HepG2 (cell line): Measurements from ENCODE around the gene ZDHHC21. TPM values are rescaled to one million over a fixed set of nuclear protein-coding genes. Genes with fewer than 3 reads are reported as not detected.

Experiments used
- ATAC-seq: fragments of 200-7000 bp; cut with Tn5 transposase; 3 replicates; pipeline ENCODE4 v1.9.1; 2020; ENCODE audit warnings: mild to moderate bottlenecking, moderate library complexity
- BruUV-seq: library from RNA; stranded (reverse); fragments of 400-500 nt; replicated peaks from 2 replicates; lab custom pipeline; 2021; lab: Mats Ljungman, UMichigan
- CTCF ChIA-PET: fragments of 300-600 bp; formaldehyde crosslinking; extraction: SDS; loops from one replicate; lab custom pipeline; 2021; ENCODE audit warnings: low total read pairs, inconsistent platforms, low intra/inter-chr PET ratio; lab: Yijun Ruan, JAX
- POLR2A ChIA-PET: fragments of 350-600 bp; sonication (Branson Sonifier 250); formaldehyde crosslinking; loops from one replicate; lab custom pipeline; 2020; ENCODE audit warnings: antibody characterized with exemption, inconsistent platforms; lab: Yijun Ruan, JAX
- DNase-seq: peaks from one replicate; pipeline ENCODE4 v3.0.0-alpha.2; 2015; ENCODE audit warnings: low spot score
- FAIRE-seq: peaks from 3 replicates; lab custom pipeline; 2011; peaks lifted over from hg19 to GRCh38; lab: Jason Lieb, UNC
- H2AFZ ChIP-seq: one replicate; pipeline ENCODE4 v1.6.1; 2011; ENCODE audit warnings: low read length, inconsistent platforms
- H3K27ac ChIP-seq: fragments of 300-600 bp; 3 replicates; pipeline ENCODE4 v1.8.0; 2011; ENCODE audit warnings: mixed run types, mild to moderate bottlenecking, mixed read lengths, low read length, inconsistent platforms; ENCODE audit not compliant: insufficient read depth; ENCODE audit errors: extremely low read length
- H3K27me3 ChIP-seq, 2 experiments: fragments of 200-600 bp in 1 of 2; 2 replicates in 1 of 2; 3 replicates in 1 of 2; pipeline versions ENCODE4 v1.6.0 to v1.8.0; 2011; ENCODE audit warnings: low read length in 2 of 2, mild to moderate bottlenecking in 2 of 2, moderate library complexity in 2 of 2, inconsistent platforms in 1 of 2; ENCODE audit not compliant: insufficient read depth in 2 of 2, control insufficient read depth in 1 of 2
- H3K36me3 ChIP-seq, 2 experiments: fragments of 200-600 bp in 1 of 2; replicated peaks in 1 of 2; 2 replicates in 1 of 2; 3 replicates in 1 of 2; pipeline versions ENCODE4 v1.5.1 to v1.8.0; 2011; ENCODE audit warnings: low read length in 2 of 2, inconsistent platforms in 1 of 2; ENCODE audit not compliant: insufficient read depth in 2 of 2, control insufficient read depth in 1 of 2
- H3K4me1 ChIP-seq: 2 replicates; pipeline ENCODE4 v1.5.1; 2012; ENCODE audit warnings: low read length, inconsistent platforms; ENCODE audit not compliant: insufficient read depth
- H3K4me2 ChIP-seq: 2 replicates; pipeline ENCODE4 v1.6.0; 2011; ENCODE audit warnings: low read depth, low read length, inconsistent platforms
- H3K4me3 ChIP-seq, 3 experiments: fragments of 200-600 bp in 1 of 3; sonication (generic), shearing (Covaris generic) in 1 of 3; replicated peaks in 1 of 3; 2 replicates each; pipeline ENCODE4 v1.5.1; 2011 to 2016; ENCODE audit warnings: low read length in 3 of 3, inconsistent platforms in 2 of 3, low read depth in 2 of 3, mild to moderate bottlenecking in 2 of 3, control low read depth in 1 of 3, mixed read lengths in 1 of 3; ENCODE audit not compliant: insufficient read depth in 1 of 3
- H3K79me2 ChIP-seq: one replicate; pipeline ENCODE4 v1.6.1; 2011; ENCODE audit warnings: low read length, inconsistent platforms; ENCODE audit not compliant: insufficient read depth
- H3K9ac ChIP-seq: 2 replicates; pipeline ENCODE4 v1.6.0; 2011; ENCODE audit warnings: mild to moderate bottlenecking, low read depth, low read length, inconsistent platforms; ENCODE audit not compliant: insufficient read depth
- H3K9me3 ChIP-seq: 2 replicates; pipeline ENCODE4 v1.5.1; 2012; ENCODE audit warnings: mild to moderate bottlenecking, low read length
- H4K20me1 ChIP-seq: 2 replicates; pipeline ENCODE4 v1.6.0; 2011; ENCODE audit warnings: inconsistent platforms, mild to moderate bottlenecking, low read length, moderate library complexity; ENCODE audit not compliant: insufficient read depth
- EEA1 ChIP-seq: sonication (generic); formaldehyde crosslinking; IDR thresholded peaks from 2 replicates; pipeline ENCODE4 v1.5.1; 2020; ENCODE audit warnings: mild to moderate bottlenecking, missing genetic modification reagents, borderline replicate concordance
- HMGXB4 ChIP-seq, 2 experiments: sonication (generic) in 1 of 2; formaldehyde crosslinking in 1 of 2; IDR thresholded peaks; 2 replicates each; pipeline versions ENCODE4 v1.4.0 to v1.6.1; 2018 to 2020; ENCODE audit warnings: missing genetic modification reagents in 2 of 2, borderline replicate concordance in 1 of 2, low read depth in 1 of 2, mild to moderate bottlenecking in 1 of 2, missing biosample characterization in 1 of 2
- ISX ChIP-seq: sonication (generic); formaldehyde crosslinking; conservative IDR thresholded peaks from 2 replicates; pipeline ENCODE4 v1.5.0; 2020; ENCODE audit warnings: missing genetic modification reagents
- NCOA2 ChIP-seq: sonication (generic); formaldehyde crosslinking; IDR thresholded peaks from 2 replicates; pipeline ENCODE4 v1.8.0; 2022; ENCODE audit warnings: inconsistent platforms
- RBFOX2 ChIP-seq: fragments of 200-400 bp; formaldehyde crosslinking; IDR thresholded peaks from 2 replicates; pipeline ENCODE4 v1.6.1; 2017; ENCODE audit warnings: low read depth, mild to moderate bottlenecking, low read length
- SOX6 ChIP-seq, 2 experiments: fragments of 450-650 bp in 1 of 2; sonication (generic) in 1 of 2; formaldehyde crosslinking in 1 of 2; IDR thresholded peaks; 2 replicates each; pipeline versions ENCODE4 v1.4.0 to v1.6.1; 2017 to 2020; ENCODE audit warnings: antibody characterized with exemption in 1 of 2, mild to moderate bottlenecking in 1 of 2, missing genetic modification reagents in 1 of 2
- ZBTB14 ChIP-seq: sonication (generic); formaldehyde crosslinking; IDR thresholded peaks from 2 replicates; pipeline ENCODE4 v1.4.0; 2020; ENCODE audit warnings: missing genetic modification reagents
- ZNF143 ChIP-seq: sonication (generic); formaldehyde crosslinking; IDR thresholded peaks from 2 replicates; pipeline ENCODE4 v1.4.0; 2020; ENCODE audit warnings: missing genetic modification reagents
- ZNF280D ChIP-seq: sonication (generic); formaldehyde crosslinking; IDR thresholded peaks from 2 replicates; pipeline ENCODE4 v1.5.1; 2020; ENCODE audit warnings: mild to moderate bottlenecking, missing genetic modification reagents
- ZNF513 ChIP-seq: sonication (generic); formaldehyde crosslinking; conservative IDR thresholded peaks from 2 replicates; pipeline ENCODE4 v1.5.0; 2020; ENCODE audit warnings: missing genetic modification reagents
- ZNF775 ChIP-seq: sonication (generic); formaldehyde crosslinking; IDR thresholded peaks from 2 replicates; pipeline ENCODE4 v1.4.0; 2020; ENCODE audit warnings: missing genetic modification reagents, mild to moderate bottlenecking, moderate library complexity, borderline replicate concordance
- WGBS: methylation state at CpG from one replicate; pipeline ENCODE4 v1.1.6; 2017; ENCODE audit warnings: low lambda C conversion rate; 5-methylcytosine and 5-hydroxymethylcytosine counted together
- in situ Hi-C: cut with HindIII; loops from 2 replicates; pipeline ENCODE4 v1.10.0; 2017; ENCODE audit warnings: low pct_unique_long_range_greater_than_20kb; ENCODE audit not compliant: extremely low pct_ligation_motif_present
- intact Hi-C: fragments of 100-400 bp; cut with micrococcal nuclease; formaldehyde crosslinking; loops from one replicate; pipeline ENCODE4 v1.10.0; 2022; ENCODE audit not compliant: unreplicated experiment
- polyA plus RNA-seq, 8 experiments: library from polyadenylated mRNA; depleted of rRNA in 3 of 8; stranded (reverse) in 7 of 8; unstranded in 1 of 8; fragments of >200 nt; fragmentation: Illumina TruSeq in 4 of 8; extraction: Trizol in 4 of 8; gene quantifications; 2 replicates each; pipeline versions ENCODE4 v1.2.1 to v1.2.3, GENCODE V29; 2011 to 2016; ENCODE audit warnings: low read depth in 4 of 8, missing spikeins in 1 of 8, mixed read lengths in 1 of 8; ENCODE audit not compliant: insufficient read depth in 1 of 8
- total RNA-seq, 5 experiments: library from RNA; depleted of rRNA; stranded (reverse); fragments of >200 nt; fragmentation: Illumina TruSeq; extraction: Trizol; gene quantifications; 2 replicates each; pipeline ENCODE4 v1.2.3, GENCODE V29; 2016; ENCODE audit warnings: low read depth in 1 of 5

The ZDHHC21 gene
- total and polyA plus RNA-seq, 2 of the 13 experiments (the other 11 are each of a cell fraction or from before 2014, with no cell fraction given): 2.4 to 3.7 TPM

- TF ChIP-seq RBFOX2 (no peak), ZBTB14 (CRISPR knock-in tag) (no peak), NCOA2 (no peak), ZNF513 (CRISPR knock-in tag) (no peak), HMGXB4 (CRISPR knock-in tag; IDR thresholded peaks at IDR 0.05; ENCODE audit: borderline replicate concordance in 1 of 2, low read depth in 1 of 2) (no peak), EEA1 (CRISPR knock-in tag) (no peak), ZNF775 (CRISPR knock-in tag) (no peak), ZNF143 (CRISPR knock-in tag) (no peak), SOX6 (IDR thresholded peaks at IDR 0.05) (no peak), SOX6 (CRISPR knock-in tag; IDR thresholded peaks at IDR 0.05) (no peak), ZNF280D (CRISPR knock-in tag) (no peak), ISX (CRISPR knock-in tag) (no peak)
- in situ Hi-C loops (no loop called here), intact Hi-C loops (no loop called here)
- no peak for FAIRE-seq
- Histone ChIP-seq H3K27ac (no peak overlapping the region), H3K4me2 (no peak overlapping the region), H2AFZ (no peak overlapping the region), H3K36me3 (peaks cover 0 to 1% of the 10 kb centered on the region in 2 experiments; a peak in 2 of 5 replicates), H4K20me1 (no peaks in the 10 kb centered on the region), H3K4me3 (no peak overlapping the region), H3K4me1 (no peaks in the 10 kb centered on the region), H3K9me3 (no peaks in the 10 kb centered on the region), H3K9ac (no peak overlapping the region), H3K79me2 (no peaks in the 10 kb centered on the region), H3K27me3 (no peaks in the 10 kb centered on the region)
- no peak for DNase-seq
- 88% methylated on average over 3 of the region's 3 CpGs for WGBS
- CTCF ChIA-PET: no interaction called here
- no peak for ATAC-seq
- BruUV-seq: no TSS peak
- POLR2A ChIA-PET: no interaction called here
These were observed 18.6 kb downstream of the ZDHHC21 start for GRCh38 chr9:14674630-14675029.
